Left hindlimb (tissue), 1 donor: ENCODE results near the gene CEP85L.

Source experiments
- DNase-seq: peaks from one replicate; pipeline ENCODE4 v3.0.0-alpha.2; 2018

Gene CEP85L

GRCh38 chr6:118574051-118574865 lies 77.1 kb downstream of the CEP85L start:
- DNase-seq = no peak

- DNase-seq = no peak
Measured at GRCh38 chr6:118571121-118571520, 80.3 kb downstream of the CEP85L start.

GRCh38 chr6:118569498-118569897 lies 81.9 kb downstream of the CEP85L start:
- DNase-seq = no peak

- DNase-seq = no peak
Measured at GRCh38 chr6:118567974-118568373, 83.4 kb downstream of the CEP85L start.

GRCh38 chr6:118565311-118565960 lies 86.0 kb downstream of the CEP85L start:
- no peak for DNase-seq

- no peak for DNase-seq
Measured at GRCh38 chr6:118562959-118563358, 88.4 kb downstream of the CEP85L start.

GRCh38 chr6:118562248-118562647 lies 89.1 kb downstream of the CEP85L start:
- DNase-seq = no peak

- no peak for DNase-seq
Measured at GRCh38 chr6:118559659-118560058, 91.7 kb downstream of the CEP85L start.

GRCh38 chr6:118558464-118559217 lies 92.8 kb downstream of the CEP85L start:
- no peak for DNase-seq

- DNase-seq = no peak
Measured at GRCh38 chr6:118554698-118555097, 96.7 kb downstream of the CEP85L start.

- no peak for DNase-seq
Measured at GRCh38 chr6:118553132-118553531, 98.3 kb downstream of the CEP85L start.

GRCh38 chr6:118551063-118552053 lies 100.0 kb downstream of the CEP85L start:
- DNase-seq = no peak

- no peak for DNase-seq
Measured at GRCh38 chr6:118548613-118549012, 102.8 kb downstream of the CEP85L start.

GRCh38 chr6:118548136-118548535 lies 103.3 kb downstream of the CEP85L start, which contains the start of gene PLN:
Gene PLN (plus strand): TSS chr6:118548296. CDS start chr6:118558922, 10,626 bp downstream.
- DNase-seq = no peak

GRCh38 chr6:118546880-118547218 lies 104.5 kb downstream of the CEP85L start:
- DNase-seq = no peak

- DNase-seq = no peak
Measured at GRCh38 chr6:118546164-118546879, 105.1 kb downstream of the CEP85L start.

GRCh38 chr6:118544105-118544504 lies 107.3 kb downstream of the CEP85L start:
- no peak for DNase-seq

- DNase-seq = no peak
Measured at GRCh38 chr6:118542184-118542952, 109.0 kb downstream of the CEP85L start.

GRCh38 chr6:118537574-118537973 lies 113.8 kb downstream of the CEP85L start:
- no peak for DNase-seq

- no peak for DNase-seq
Measured at GRCh38 chr6:118536478-118536877, 114.9 kb downstream of the CEP85L start.
